Transverse colon (tissue), 3 donors: ENCODE results near the gene XPO6.

ENCODE experiments used
- EP300 ChIP-seq: sonication (generic); formaldehyde crosslinking; IDR thresholded peaks from one replicate; pipeline ENCODE4 v1.6.1; 2017; ENCODE audit warnings: antibody characterized with exemption, low read depth
- POLR2A ChIP-seq: fragments of 450-650 bp; IDR thresholded peaks from one replicate; pipeline ENCODE4 v1.6.1; 2016; ENCODE audit warnings: antibody characterized with exemption, mild to moderate bottlenecking, moderate library complexity
- TF ChIP-seq, protein P1 (sequence below), 5 experiments: fragments of 200-600 bp in 3 of 5; fragments of 450-650 bp in 2 of 5; sonication (generic) in 3 of 5; IDR thresholded peaks; 1 replicate in 2 of 5; 2 replicates in 3 of 5; pipeline ENCODE4 v1.5.1; 2016 to 2017; ENCODE audit warnings: antibody characterized with exemption in 5 of 5, inconsistent platforms in 3 of 5, mild to moderate bottlenecking in 2 of 5, moderate library complexity in 1 of 5

DNA sequence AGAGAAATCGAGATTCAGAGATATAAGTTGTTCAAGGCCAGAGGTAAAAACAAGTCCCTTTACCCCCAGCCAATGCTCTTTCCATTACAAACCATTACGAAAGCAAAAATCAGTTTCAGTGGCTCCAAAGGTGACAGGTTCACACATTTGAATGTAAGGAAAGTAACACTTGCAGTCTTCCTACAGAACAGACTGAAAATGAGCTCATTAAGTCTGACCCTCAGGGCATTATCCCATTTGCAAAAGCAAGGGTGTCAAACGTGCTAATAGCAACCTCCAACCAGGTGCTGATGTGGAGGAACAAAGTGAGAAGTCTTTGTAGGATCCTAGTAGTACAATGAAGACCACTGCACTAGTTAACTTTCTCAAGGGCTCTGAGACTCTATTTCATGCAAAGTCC is 65.2 kb downstream of the XPO6 start:
- TF ChIP-seq, protein P1, sequence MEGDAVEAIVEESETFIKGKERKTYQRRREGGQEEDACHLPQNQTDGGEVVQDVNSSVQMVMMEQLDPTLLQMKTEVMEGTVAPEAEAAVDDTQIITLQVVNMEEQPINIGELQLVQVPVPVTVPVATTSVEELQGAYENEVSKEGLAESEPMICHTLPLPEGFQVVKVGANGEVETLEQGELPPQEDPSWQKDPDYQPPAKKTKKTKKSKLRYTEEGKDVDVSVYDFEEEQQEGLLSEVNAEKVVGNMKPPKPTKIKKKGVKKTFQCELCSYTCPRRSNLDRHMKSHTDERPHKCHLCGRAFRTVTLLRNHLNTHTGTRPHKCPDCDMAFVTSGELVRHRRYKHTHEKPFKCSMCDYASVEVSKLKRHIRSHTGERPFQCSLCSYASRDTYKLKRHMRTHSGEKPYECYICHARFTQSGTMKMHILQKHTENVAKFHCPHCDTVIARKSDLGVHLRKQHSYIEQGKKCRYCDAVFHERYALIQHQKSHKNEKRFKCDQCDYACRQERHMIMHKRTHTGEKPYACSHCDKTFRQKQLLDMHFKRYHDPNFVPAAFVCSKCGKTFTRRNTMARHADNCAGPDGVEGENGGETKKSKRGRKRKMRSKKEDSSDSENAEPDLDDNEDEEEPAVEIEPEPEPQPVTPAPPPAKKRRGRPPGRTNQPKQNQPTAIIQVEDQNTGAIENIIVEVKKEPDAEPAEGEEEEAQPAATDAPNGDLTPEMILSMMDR (IDR thresholded peaks at IDR 0.05) = no peak
- TF ChIP-seq EP300 (no peak), POLR2A (no peak)
